Tongue (tissue), 2 donors: ENCODE results near the gene GGN. TPM values are rescaled to one million over a fixed set of nuclear protein-coding genes. Genes with fewer than 3 reads are reported as not detected.
"Not testable (repeated sequence)": the region's sequence is repeated elsewhere in the genome, so short reads cannot be mapped to it uniquely, and the experiment has no call there.

Experiments used
- DNase-seq: peaks from one replicate; pipeline ENCODE4 v3.0.0-alpha.2; 2015
- total RNA-seq: library from RNA; depleted of rRNA; stranded (reverse); fragments of >200 nt; gene quantifications from one replicate; pipeline ENCODE4 v1.2.3, GENCODE V29; 2014

GGN gene
- total RNA-seq: not detected

GRCh38 chr19:38387550-38388348, at the start of gene GGN:
GGN (minus strand) TSS chr19:38388034; CDS start chr19:38387261, 773 bp downstream.
- DNase-seq: peak; percentile 69

- DNase-seq: no peak
Observed at GRCh38 chr19:38437295-38437694, 49.5 kb upstream of the GGN start.

- DNase-seq: peak; percentile 97
Observed at GRCh38 chr19:38434549-38435051, 46.8 kb upstream of the GGN start.

- peak; percentile 90 for DNase-seq
Observed at GRCh38 chr19:38433268-38433733, 45.5 kb upstream of the GGN start, which contains the start of gene RYR1. RYR1 (plus strand) TSS chr19:38433691; CDS start chr19:38433830, 139 bp downstream.

GRCh38 chr19:38430931-38431330, 43.1 kb upstream of the GGN start:
- no peak for DNase-seq

- DNase-seq: no peak
Observed at GRCh38 chr19:38429811-38430156, 42.0 kb upstream of the GGN start.

- no peak for DNase-seq
Observed at GRCh38 chr19:38429055-38429810, 41.4 kb upstream of the GGN start.

GRCh38 chr19:38427035-38427677, 39.3 kb upstream of the GGN start:
- DNase-seq: not testable (repeated sequence)

GRCh38 chr19:38425810-38426466, 38.1 kb upstream of the GGN start, which contains the start of gene RASGRP4:
RASGRP4 (minus strand) TSS chr19:38426219; CDS start chr19:38426091, 128 bp downstream.
- no peak for DNase-seq

- no peak for DNase-seq
Observed at GRCh38 chr19:38425222-38425809, 37.5 kb upstream of the GGN start.

GRCh38 chr19:38424272-38424671, 36.4 kb upstream of the GGN start:
- DNase-seq: no peak

GRCh38 chr19:38422438-38422837, 34.6 kb upstream of the GGN start:
- DNase-seq: no peak

- no peak for DNase-seq
Observed at GRCh38 chr19:38421856-38422255, 34.0 kb upstream of the GGN start.

- DNase-seq: no peak
Observed at GRCh38 chr19:38420935-38421334, 33.1 kb upstream of the GGN start.

- DNase-seq: peak; percentile 39
Observed at GRCh38 chr19:38417544-38418506, 30.0 kb upstream of the GGN start.

GRCh38 chr19:38417146-38417543, 29.3 kb upstream of the GGN start:
- DNase-seq: no peak

GRCh38 chr19:38413416-38413815, 25.6 kb upstream of the GGN start:
- no peak for DNase-seq

GRCh38 chr19:38412961-38413360, 25.1 kb upstream of the GGN start:
- DNase-seq: no peak

- DNase-seq: no peak
Observed at GRCh38 chr19:38412491-38412890, 24.7 kb upstream of the GGN start.

- not testable (repeated sequence) for DNase-seq
Observed at GRCh38 chr19:38411898-38412297, 24.1 kb upstream of the GGN start.
